Activated CD8-positive, alpha-beta T cell treated with anti-CD3 and anti-CD28 coated beads for 36 hours (primary cell): Measurements from ENCODE around the gene ARPC1A. TPM values are rescaled to one million over a fixed set of nuclear protein-coding genes. Genes with fewer than 3 reads are reported as not detected.
A peak's percentile ranks its signal among the peaks of the same experiment; 100 is the strongest.
"Not testable (repeated sequence)": the region's sequence is repeated elsewhere in the genome, so short reads cannot be mapped to it uniquely, and the experiment has no call there.

Experiments used
- ATAC-seq: fragments of 200-7000 bp; cut with Tn5 transposase; one replicate; pipeline ENCODE4 v1.10.0; 2021; ENCODE audit warnings: mild to moderate bottlenecking, moderate library complexity
- CTCF ChIA-PET: fragments of 350-600 bp; sonication (Branson Sonifier 250); formaldehyde crosslinking; loops from one replicate; lab custom pipeline; 2021; ENCODE audit warnings: antibody characterized with exemption; lab: Charles Lee
- POLR2A ChIA-PET: fragments of 350-600 bp; sonication (Branson Sonifier 250); formaldehyde crosslinking; loops from one replicate; lab custom pipeline; 2021; ENCODE audit warnings: antibody characterized with exemption; lab: Charles Lee
- DNase-seq: peaks from one replicate; pipeline ENCODE4 v3.0.0-alpha.2; 2020
- H3K27ac Mint-ChIP-seq: one replicate; pipeline ENCODE4 v1.8.0; 2021; ENCODE audit warnings: mild to moderate bottlenecking, mixed read lengths
- H3K27me3 Mint-ChIP-seq: one replicate; pipeline ENCODE4 v1.8.0; 2021; ENCODE audit warnings: mixed read lengths
- H3K36me3 Mint-ChIP-seq: one replicate; pipeline ENCODE4 v1.8.0; 2021; ENCODE audit warnings: low read depth, mixed read lengths
- H3K4me1 Mint-ChIP-seq: one replicate; pipeline ENCODE4 v1.8.0; 2021; ENCODE audit warnings: low read depth, mixed read lengths
- H3K4me3 Mint-ChIP-seq: one replicate; pipeline ENCODE4 v1.8.0; 2021; ENCODE audit warnings: mild to moderate bottlenecking, moderate library complexity, mixed read lengths
- H3K9me3 Mint-ChIP-seq: one replicate; pipeline ENCODE4 v1.8.0; 2021; ENCODE audit warnings: mixed read lengths
- intact Hi-C: fragments of 100-400 bp; cut with micrococcal nuclease; formaldehyde crosslinking; loops from one replicate; pipeline ENCODE4 v1.10.0; 2022
- total RNA-seq, 2 experiments: library from RNA; stranded (reverse); gene quantifications; one replicate each; pipeline ENCODE4 v1.2.3, GENCODE V29; 2021
- TF ChIP-seq, protein P1 (sequence below): fragments of 200-600 bp; IDR thresholded peaks from one replicate; pipeline ENCODE4 v1.8.0; 2022; ENCODE audit warnings: antibody characterized with exemption, mild to moderate bottlenecking

The ARPC1A gene
- total RNA-seq, 2 experiments from 2014 or later = 45.4 to 45.8 TPM

DNA sequence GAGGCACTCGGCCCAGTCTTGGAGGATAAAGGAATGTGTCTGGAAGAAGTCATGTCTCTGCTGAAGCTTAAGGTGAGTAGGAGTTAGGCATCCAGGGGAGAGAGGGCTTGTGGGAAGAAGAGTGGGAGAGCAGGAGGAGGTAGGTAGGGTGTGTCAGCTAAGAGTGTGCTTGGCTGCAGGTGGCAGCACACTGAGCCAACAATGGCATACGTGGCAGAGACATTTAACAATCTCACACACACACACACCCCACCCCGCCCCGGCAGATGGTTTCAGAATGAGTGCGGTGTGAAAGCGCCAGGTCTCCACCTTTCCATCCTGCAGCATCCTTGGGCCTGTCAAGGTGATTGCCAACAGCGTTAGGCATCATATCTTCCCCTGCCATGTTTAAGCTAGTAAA lies 11.2 kb upstream of the ARPC1A start:
- DNase-seq (peak; percentile 78), ATAC-seq (peak; percentile 90)
- ChIA-PET CTCF (interaction anchor here (0.7 to 3.2 kb wide), 8 partner anchors 9 to 276 kb away, joined by 3 to 21 read pairs (median 6); no protein-coding TSS in a partner anchor), POLR2A (no interaction called here)
- intact Hi-C loops = no loop called here
- no peaks in the 10 kb centered on the region for H3K36me3 Mint-ChIP-seq
- H3K4me3 Mint-ChIP-seq = no peak overlapping the region
- H3K27me3 Mint-ChIP-seq = peaks cover 1% of the 10 kb centered on the region
- TF ChIP-seq, protein P1, sequence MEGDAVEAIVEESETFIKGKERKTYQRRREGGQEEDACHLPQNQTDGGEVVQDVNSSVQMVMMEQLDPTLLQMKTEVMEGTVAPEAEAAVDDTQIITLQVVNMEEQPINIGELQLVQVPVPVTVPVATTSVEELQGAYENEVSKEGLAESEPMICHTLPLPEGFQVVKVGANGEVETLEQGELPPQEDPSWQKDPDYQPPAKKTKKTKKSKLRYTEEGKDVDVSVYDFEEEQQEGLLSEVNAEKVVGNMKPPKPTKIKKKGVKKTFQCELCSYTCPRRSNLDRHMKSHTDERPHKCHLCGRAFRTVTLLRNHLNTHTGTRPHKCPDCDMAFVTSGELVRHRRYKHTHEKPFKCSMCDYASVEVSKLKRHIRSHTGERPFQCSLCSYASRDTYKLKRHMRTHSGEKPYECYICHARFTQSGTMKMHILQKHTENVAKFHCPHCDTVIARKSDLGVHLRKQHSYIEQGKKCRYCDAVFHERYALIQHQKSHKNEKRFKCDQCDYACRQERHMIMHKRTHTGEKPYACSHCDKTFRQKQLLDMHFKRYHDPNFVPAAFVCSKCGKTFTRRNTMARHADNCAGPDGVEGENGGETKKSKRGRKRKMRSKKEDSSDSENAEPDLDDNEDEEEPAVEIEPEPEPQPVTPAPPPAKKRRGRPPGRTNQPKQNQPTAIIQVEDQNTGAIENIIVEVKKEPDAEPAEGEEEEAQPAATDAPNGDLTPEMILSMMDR = no peak
- peaks cover 12% of the 10 kb centered on the region for H3K4me1 Mint-ChIP-seq
- H3K27ac Mint-ChIP-seq = no peak overlapping the region
- H3K9me3 Mint-ChIP-seq = no peaks in the 10 kb centered on the region

DNA sequence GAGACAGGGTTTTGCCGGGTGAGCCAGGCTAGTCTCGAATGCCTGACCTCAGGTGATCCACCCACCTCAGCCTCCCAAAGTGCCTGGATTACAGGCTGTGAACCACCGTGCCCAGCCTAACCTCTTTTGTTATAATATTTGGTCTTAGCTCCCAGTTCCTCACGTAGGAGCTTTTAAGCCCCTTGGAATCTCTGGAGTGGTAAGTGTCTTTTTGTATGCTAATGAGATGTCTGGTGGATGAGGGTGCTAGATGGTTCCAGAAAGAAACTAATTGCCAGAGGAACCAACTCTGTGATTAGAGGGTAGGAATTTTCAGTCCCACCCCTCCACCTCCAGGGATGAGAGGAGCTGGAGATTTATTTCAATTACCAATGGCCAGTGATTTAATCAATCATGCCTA lies 5.3 kb upstream of the ARPC1A start:
- intact Hi-C loops = no loop called here
- ChIA-PET CTCF (interaction anchor here (1.0 to 2.0 kb wide), 5 partner anchors 7 to 39 kb away, joined by 3 to 7 read pairs (median 3); no protein-coding TSS in a partner anchor), POLR2A (interaction anchor here (0.6 kb wide), 1 partner anchor 114 kb away, joined by 3 read pairs; no protein-coding TSS in a partner anchor)
- TF ChIP-seq, protein P1 = no peak
- H3K27ac Mint-ChIP-seq = no peak overlapping the region
- H3K4me1 Mint-ChIP-seq = no peaks in the 10 kb centered on the region
- ATAC-seq (no peak), DNase-seq (no peak)
- H3K4me3 Mint-ChIP-seq = no peak overlapping the region
- H3K9me3 Mint-ChIP-seq = no peaks in the 10 kb centered on the region
- H3K27me3 Mint-ChIP-seq = no peaks in the 10 kb centered on the region
- H3K36me3 Mint-ChIP-seq = no peaks in the 10 kb centered on the region

DNA sequence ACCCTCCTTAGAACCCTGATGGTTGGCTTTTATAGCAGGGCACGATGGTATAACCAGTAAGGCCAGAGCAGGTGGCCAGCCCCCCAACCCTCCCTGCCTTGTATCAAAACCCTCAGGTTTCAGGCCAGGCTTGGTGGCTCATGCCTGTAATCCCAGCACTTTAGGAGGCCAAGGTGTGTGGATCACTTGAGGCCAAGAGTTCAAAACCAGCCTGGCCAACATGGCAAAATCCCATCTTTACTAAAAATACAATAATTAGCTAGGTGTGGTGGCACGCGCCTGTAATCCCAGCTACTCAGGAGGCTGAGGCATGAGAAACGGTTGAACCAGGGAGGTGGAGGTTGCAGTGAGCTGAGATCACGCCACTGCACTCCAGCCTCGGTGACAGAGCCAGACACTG lies 3.0 kb upstream of the ARPC1A start:
- DNase-seq, ATAC-seq, POLR2A ChIA-PET, H3K4me3 Mint-ChIP-seq, intact Hi-C loops, H3K36me3 Mint-ChIP-seq, H3K9me3 Mint-ChIP-seq, H3K27me3 Mint-ChIP-seq, H3K27ac Mint-ChIP-seq: not testable (repeated sequence)
- peaks cover 11% of the 10 kb centered on the region for H3K4me1 Mint-ChIP-seq
- CTCF ChIA-PET = interaction anchor here (1.0 to 2.6 kb wide), 2 partner anchors 9 to 123 kb away, joined by 3 to 11 read pairs; no protein-coding TSS in a partner anchor

DNA sequence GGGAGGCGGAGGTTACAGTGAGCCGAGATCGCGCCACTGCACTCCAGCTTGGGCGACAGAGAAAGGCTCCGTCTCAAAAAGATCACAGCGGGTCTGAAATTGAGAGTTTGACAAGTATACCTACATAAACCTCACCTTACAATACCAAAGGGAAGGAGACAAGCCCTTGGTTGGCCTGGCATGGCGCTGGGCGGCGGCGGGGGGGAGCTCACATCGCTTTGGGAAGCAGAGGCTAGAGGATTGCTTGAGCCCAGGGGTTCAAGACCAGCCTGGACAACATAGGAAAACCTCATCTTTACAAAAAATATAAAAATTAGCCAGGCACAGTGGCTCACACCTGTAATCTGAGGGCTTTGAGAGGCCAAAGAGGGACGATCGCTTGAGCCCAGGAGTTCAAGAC lies 1.1 kb upstream of the ARPC1A start:
- POLR2A ChIA-PET = interaction anchor here (0.6 to 0.7 kb wide), 2 partner anchors 332 to 353 kb away, joined by 3 read pairs; no protein-coding TSS in a partner anchor

DNA sequence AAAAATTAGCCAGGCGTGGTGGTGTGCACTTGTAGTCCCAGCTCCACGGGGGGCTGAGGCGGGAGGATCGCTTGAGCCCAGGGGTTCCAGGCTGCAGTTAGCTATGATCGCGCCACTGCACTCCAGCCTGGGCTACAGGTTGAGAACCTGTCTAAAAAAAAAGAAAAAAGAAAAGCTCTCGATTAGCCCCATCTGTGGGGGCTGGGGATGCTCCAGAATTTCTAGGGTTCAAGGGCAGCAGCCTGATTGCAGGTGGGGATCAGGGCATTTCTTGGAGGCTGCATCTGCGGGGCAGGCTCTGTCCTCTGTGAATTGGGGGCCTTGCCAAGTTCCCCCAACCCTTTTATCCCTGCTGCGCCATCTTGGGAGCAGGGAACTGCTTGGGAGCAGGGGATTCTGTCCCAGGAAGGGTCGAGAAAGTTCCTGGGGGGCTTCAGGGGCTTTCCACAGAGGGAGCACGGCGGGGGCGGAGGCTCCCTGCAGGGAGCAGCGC lies 651 bp upstream of the ARPC1A start:
- peak; percentile 19 for DNase-seq
- TF ChIP-seq, protein P1 = no peak
- ChIA-PET POLR2A (interaction anchor here (0.6 to 6.1 kb wide), 4 partner anchors 51 to 353 kb away, joined by 3 to 21 read pairs (median 4); partner anchors contain the start of genes ARPC1B and SMURF1), CTCF (interaction anchor here (1.6 to 2.6 kb wide), 3 partner anchors 12 to 62 kb away, joined by 6 to 11 read pairs (median 7); no protein-coding TSS in a partner anchor)
- Mint-ChIP-seq H3K4me1 (peaks cover 29% of the 10 kb centered on the region), H3K4me3 (peak overlapping the region; percentile 99), H3K9me3 (no peaks in the 10 kb centered on the region), H3K36me3 (peaks cover 14% of the 10 kb centered on the region), H3K27me3 (no peaks in the 10 kb centered on the region), H3K27ac (peak overlapping the region; percentile 90)
- intact Hi-C loops = no loop called here
- ATAC-seq = no peak

More for the DNA sequence above, 1.1 kb upstream of the ARPC1A start:
- peak overlapping the region; percentile 90 for H3K27ac Mint-ChIP-seq
- no peak for DNase-seq
- no peaks in the 10 kb centered on the region for H3K27me3 Mint-ChIP-seq
- peak overlapping the region; percentile 99 for H3K4me3 Mint-ChIP-seq
- intact Hi-C loops = no loop called here
- CTCF ChIA-PET = interaction anchor here (1.7 to 2.6 kb wide), 2 partner anchors 11 to 62 kb away, joined by 7 to 11 read pairs; no protein-coding TSS in a partner anchor
- no peaks in the 10 kb centered on the region for H3K9me3 Mint-ChIP-seq
- peaks cover 25% of the 10 kb centered on the region for H3K4me1 Mint-ChIP-seq
- TF ChIP-seq, protein P1 = no peak
- ATAC-seq = no peak
- peaks cover 14% of the 10 kb centered on the region for H3K36me3 Mint-ChIP-seq
